DOHH2 (cell line): ENCODE measurements around the gene FKBP5.
"Not testable (repeated sequence)": the region's sequence is repeated elsewhere in the genome, so short reads cannot be mapped to it uniquely, and the experiment has no call there.

Source experiments
- H3F3A ChIP-seq: fragments of 200-600 bp; sonication (generic), shearing (Covaris generic); 2 replicates; pipeline ENCODE4 v1.6.0; 2016; ENCODE audit warnings: antibody characterized with exemption, mild to moderate bottlenecking; ENCODE audit not compliant: control insufficient read depth, insufficient read depth
- H3K27ac ChIP-seq: fragments of 200-600 bp; sonication (generic); 2 replicates; pipeline ENCODE4 v1.5.1; 2014; ENCODE audit warnings: low read depth, mild to moderate bottlenecking, low read length, moderate library complexity
- H3K27me3 ChIP-seq: fragments of 200-600 bp; sonication (generic); 2 replicates; pipeline ENCODE4 v1.6.1; 2014; ENCODE audit warnings: mild to moderate bottlenecking, low read length, mixed read lengths; ENCODE audit not compliant: control insufficient read depth
- H3K36me3 ChIP-seq: fragments of 200-600 bp; sonication (generic); 2 replicates; pipeline ENCODE4 v1.6.1; 2014; ENCODE audit warnings: mild to moderate bottlenecking, low read length, moderate library complexity, mixed read lengths; ENCODE audit not compliant: control insufficient read depth
- H3K4me1 ChIP-seq: fragments of 200-600 bp; sonication (generic); 2 replicates; pipeline ENCODE4 v1.6.1; 2014; ENCODE audit warnings: mild to moderate bottlenecking, low read length, mixed read lengths; ENCODE audit not compliant: control insufficient read depth
- H3K4me2 ChIP-seq: fragments of 200-600 bp; sonication (generic); 2 replicates; pipeline ENCODE4 v1.6.0; 2014; ENCODE audit warnings: mild to moderate bottlenecking, low read length, moderate library complexity
- H3K4me3 ChIP-seq: fragments of 200-600 bp; sonication (generic); 2 replicates; pipeline ENCODE4 v1.5.1; 2014; ENCODE audit warnings: mild to moderate bottlenecking, low read length, mixed read lengths
- H3K79me2 ChIP-seq: fragments of 200-600 bp; sonication (generic); 2 replicates; pipeline ENCODE4 v1.6.1; 2014; ENCODE audit warnings: mild to moderate bottlenecking, low read length, mixed read lengths; ENCODE audit not compliant: control insufficient read depth
- H3K9me2 ChIP-seq: fragments of 200-600 bp; sonication (generic); replicated peaks from 2 replicates; pipeline ENCODE4 v1.6.1; 2014; ENCODE audit warnings: mild to moderate bottlenecking, low read length, mixed read lengths; ENCODE audit not compliant: control insufficient read depth
- H3K9me3 ChIP-seq: fragments of 200-600 bp; sonication (generic); 2 replicates; pipeline ENCODE4 v1.6.1; 2014; ENCODE audit warnings: antibody characterized with exemption, low read length, mixed read lengths; ENCODE audit not compliant: control insufficient read depth, insufficient read depth
- H4K20me1 ChIP-seq: fragments of 200-600 bp; sonication (generic); 2 replicates; pipeline ENCODE4 v1.6.0; 2014; ENCODE audit warnings: low read depth, mild to moderate bottlenecking, antibody characterized with exemption, low read length, moderate library complexity; ENCODE audit not compliant: control insufficient read depth, insufficient read depth
- CTCF ChIP-seq: fragments of 200-600 bp; sonication (generic); IDR thresholded peaks from one replicate; pipeline ENCODE4 v1.5.1; 2014; ENCODE audit warnings: antibody characterized with exemption, mild to moderate bottlenecking, low read depth, low read length; ENCODE audit not compliant: poor library complexity, severe bottlenecking
- EZH2phosphoT487 ChIP-seq: fragments of 200-600 bp; sonication (generic); IDR thresholded peaks from 2 replicates; pipeline ENCODE4 v1.6.1; 2017; ENCODE audit warnings: borderline replicate concordance, mild to moderate bottlenecking, antibody characterized with exemption, low read length, moderate library complexity, mixed read lengths

Gene FKBP5

DNA sequence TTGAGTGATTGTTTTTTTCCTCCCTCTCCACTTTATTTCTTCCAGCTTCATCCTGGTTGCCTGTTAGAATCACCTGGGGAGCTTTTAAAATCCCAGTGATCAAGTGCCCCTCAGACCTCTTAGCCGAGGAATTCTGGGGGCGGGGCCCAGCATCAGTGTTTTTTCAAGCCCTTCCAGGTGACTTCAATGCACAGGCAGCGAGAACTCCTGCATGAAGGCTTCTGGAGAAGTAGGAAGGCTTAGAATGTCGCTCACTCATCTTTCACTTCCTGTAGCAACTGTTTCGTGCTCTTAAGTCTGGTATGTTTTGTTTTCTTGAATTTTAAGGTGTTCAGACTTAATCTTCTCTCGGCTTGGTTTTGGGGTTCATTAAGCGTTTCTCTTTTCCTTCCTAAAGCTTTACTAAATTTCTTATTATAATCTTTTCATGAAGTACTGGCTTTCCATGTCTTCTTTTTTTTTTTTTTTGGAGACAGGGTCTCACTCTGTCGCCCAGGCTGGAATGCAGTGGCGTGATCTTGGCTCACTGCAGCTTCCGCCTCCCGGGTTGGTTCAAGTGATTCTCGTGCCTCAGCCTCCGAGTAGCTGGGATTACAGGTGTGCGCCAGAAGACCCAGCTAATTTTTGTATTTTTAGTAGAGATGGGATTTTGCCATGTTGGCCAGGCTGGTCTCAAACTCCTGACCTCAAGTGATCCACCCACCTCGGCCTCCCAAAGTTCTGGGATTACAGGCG, 145.1 kb downstream of the FKBP5 start:
- Histone ChIP-seq H3K36me3 (no peaks in the 10 kb centered on the region), H3K4me3 (no peak overlapping the region), H3F3A (no peaks in the 10 kb centered on the region), H3K9me2 (no peaks in the 10 kb centered on the region), H3K79me2 (no peaks in the 10 kb centered on the region), H3K27ac (no peak overlapping the region), H3K9me3 (no peaks in the 10 kb centered on the region), H4K20me1 (no peaks in the 10 kb centered on the region), H3K4me2 (no peak overlapping the region), H3K4me1 (no peaks in the 10 kb centered on the region), H3K27me3 (peaks cover 3% of the 10 kb centered on the region; the same call in 1 of the 2 replicates)
- TF ChIP-seq CTCF = no peak
- no peak for TF ChIP-seq EZH2phosphoT487

GRCh38 chr6:35541836-35542235, 146.9 kb downstream of the FKBP5 start:
- no peak overlapping the region for H3K4me2 ChIP-seq
- no peaks in the 10 kb centered on the region for H4K20me1 ChIP-seq
- no peaks in the 10 kb centered on the region for H3K79me2 ChIP-seq
- H3K27ac ChIP-seq = no peak overlapping the region
- H3F3A ChIP-seq = no peaks in the 10 kb centered on the region
- no peaks in the 10 kb centered on the region for H3K4me1 ChIP-seq
- no peak overlapping the region for H3K4me3 ChIP-seq
- no peak for TF ChIP-seq CTCF
- no peak for TF ChIP-seq EZH2phosphoT487
- H3K36me3 ChIP-seq = no peaks in the 10 kb centered on the region
- no peaks in the 10 kb centered on the region for H3K27me3 ChIP-seq
- no peaks in the 10 kb centered on the region for H3K9me3 ChIP-seq
- H3K9me2 ChIP-seq = no peaks in the 10 kb centered on the region

- TF ChIP-seq EZH2phosphoT487 = no peak
- no peak for TF ChIP-seq CTCF
- H3K27me3 ChIP-seq = no peaks in the 10 kb centered on the region; the same call in 1 of the 2 replicates
- H3K4me2 ChIP-seq = no peak overlapping the region
- H3K4me1 ChIP-seq = no peaks in the 10 kb centered on the region
- no peaks in the 10 kb centered on the region for H3K9me3 ChIP-seq
- H3K4me3 ChIP-seq = no peak overlapping the region
- no peak overlapping the region for H3K27ac ChIP-seq
- H3F3A ChIP-seq = no peaks in the 10 kb centered on the region
- no peaks in the 10 kb centered on the region for H3K36me3 ChIP-seq
- H4K20me1 ChIP-seq = no peaks in the 10 kb centered on the region
- no peaks in the 10 kb centered on the region for H3K9me2 ChIP-seq
- no peaks in the 10 kb centered on the region for H3K79me2 ChIP-seq
Measured at GRCh38 chr6:35539223-35539622, 149.5 kb downstream of the FKBP5 start.

- not testable (repeated sequence) for H3K9me3 ChIP-seq, H3F3A ChIP-seq, H3K36me3 ChIP-seq, H4K20me1 ChIP-seq, H3K27me3 ChIP-seq, H3K9me2 ChIP-seq, H3K79me2 ChIP-seq, H3K4me2 ChIP-seq, H3K4me1 ChIP-seq, H3K4me3 ChIP-seq, H3K27ac ChIP-seq
Measured at GRCh38 chr6:35535847-35536246, 152.9 kb downstream of the FKBP5 start.
